ENCODE data around the gene MRPL38.
"Not testable (repeated sequence)": the region's sequence is repeated elsewhere in the genome, so short reads cannot be mapped to it uniquely, and the experiment has no call there.

DNA sequence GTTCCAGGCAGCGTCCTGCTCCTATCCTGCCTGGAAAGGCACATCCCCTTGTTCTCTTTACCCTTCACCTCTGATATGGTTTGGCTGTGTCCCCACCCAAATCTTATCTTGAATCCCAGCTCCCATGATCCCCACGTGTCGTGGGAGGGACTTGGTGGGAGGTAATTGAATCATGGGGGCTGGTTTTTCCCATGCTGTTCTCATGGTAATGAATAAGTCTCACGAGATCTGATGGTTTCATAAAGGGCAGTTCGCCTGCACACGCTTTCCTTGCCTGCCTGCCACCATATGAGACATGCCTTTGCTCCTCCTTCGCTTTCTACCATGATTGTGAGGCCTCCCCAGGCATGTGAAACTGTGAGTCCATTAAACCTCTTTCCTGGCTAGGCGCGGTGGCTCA, 18.8 kb downstream of the MRPL38 start:
- TF ChIP-seq CTCF (conservative IDR thresholded peaks at IDR 0.05; ENCODE audit: low read length); EZH2phosphoT487 (IDR thresholded peaks at IDR 0.05; ENCODE audit: borderline replicate concordance, low read depth, low read length): not testable (repeated sequence)
